Stomach (tissue), 4 donors: ENCODE measurements around the gene CHMP4A.

ENCODE experiments used
- POLR2A ChIP-seq, 4 donors: fragments of 450-650 bp; IDR thresholded peaks; one replicate each; pipeline ENCODE4 v1.6.1; 2016; ENCODE audit warnings: antibody characterized with exemption in 4 of 4, control low read depth in 2 of 4, mild to moderate bottlenecking in 1 of 4, moderate library complexity in 1 of 4
- TF ChIP-seq, protein P1 (sequence below), 7 experiments: fragments of 450-650 bp in 4 of 7; fragments of 200-600 bp in 3 of 7; sonication (generic) in 3 of 7; IDR thresholded peaks; one replicate each; pipeline ENCODE4 v1.5.1; 2016 to 2019; ENCODE audit warnings: antibody characterized with exemption in 7 of 7, control low read depth in 2 of 7, mild to moderate bottlenecking in 1 of 7

DNA sequence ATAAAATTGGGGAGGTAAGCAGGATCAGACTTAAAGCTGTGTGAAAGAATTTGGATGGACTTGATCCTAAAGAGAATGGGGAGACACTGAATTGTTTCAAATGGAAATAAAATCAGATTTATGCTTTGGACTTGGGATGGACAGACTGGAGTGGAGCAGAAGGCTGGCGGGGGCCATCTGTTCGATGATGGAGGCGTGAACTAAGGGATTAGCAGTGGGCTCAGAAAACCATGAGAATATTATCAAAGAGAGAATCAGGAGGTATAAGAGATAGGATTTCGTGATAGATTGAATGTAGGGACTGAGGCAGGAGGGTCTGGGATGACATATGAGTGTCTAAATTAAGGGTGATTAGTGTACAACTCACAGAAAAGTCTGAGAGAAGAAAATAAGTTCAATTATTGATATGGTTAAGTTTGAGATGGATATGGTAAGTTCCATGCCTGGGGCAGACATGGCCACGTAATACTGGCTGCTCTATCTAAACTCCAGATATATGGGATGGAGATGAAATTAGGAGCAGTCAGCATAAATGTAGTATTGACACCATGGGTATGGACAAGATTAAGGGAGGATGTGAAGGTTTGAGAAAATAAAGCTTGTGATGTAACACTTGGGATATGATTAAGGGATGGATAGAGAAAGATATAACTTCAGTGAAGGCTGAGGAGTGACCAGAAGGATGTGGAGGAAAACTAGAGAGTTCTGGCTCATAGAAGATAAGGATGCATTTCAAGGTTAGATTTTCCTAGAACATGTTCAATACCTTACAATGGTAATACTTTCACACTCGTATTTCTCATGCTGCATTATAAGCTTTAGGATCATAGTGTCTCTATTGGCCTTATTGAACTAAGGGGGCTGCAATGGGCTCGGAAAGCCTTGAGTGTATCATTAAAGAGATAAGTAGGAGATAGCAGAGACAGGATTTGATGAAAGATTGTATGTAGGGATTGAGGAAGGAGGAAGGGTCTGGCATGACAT, 8.8 kb downstream of the CHMP4A start:
- no peak for TF ChIP-seq POLR2A (IDR thresholded peaks at IDR 0.05)
- TF ChIP-seq, protein P1, sequence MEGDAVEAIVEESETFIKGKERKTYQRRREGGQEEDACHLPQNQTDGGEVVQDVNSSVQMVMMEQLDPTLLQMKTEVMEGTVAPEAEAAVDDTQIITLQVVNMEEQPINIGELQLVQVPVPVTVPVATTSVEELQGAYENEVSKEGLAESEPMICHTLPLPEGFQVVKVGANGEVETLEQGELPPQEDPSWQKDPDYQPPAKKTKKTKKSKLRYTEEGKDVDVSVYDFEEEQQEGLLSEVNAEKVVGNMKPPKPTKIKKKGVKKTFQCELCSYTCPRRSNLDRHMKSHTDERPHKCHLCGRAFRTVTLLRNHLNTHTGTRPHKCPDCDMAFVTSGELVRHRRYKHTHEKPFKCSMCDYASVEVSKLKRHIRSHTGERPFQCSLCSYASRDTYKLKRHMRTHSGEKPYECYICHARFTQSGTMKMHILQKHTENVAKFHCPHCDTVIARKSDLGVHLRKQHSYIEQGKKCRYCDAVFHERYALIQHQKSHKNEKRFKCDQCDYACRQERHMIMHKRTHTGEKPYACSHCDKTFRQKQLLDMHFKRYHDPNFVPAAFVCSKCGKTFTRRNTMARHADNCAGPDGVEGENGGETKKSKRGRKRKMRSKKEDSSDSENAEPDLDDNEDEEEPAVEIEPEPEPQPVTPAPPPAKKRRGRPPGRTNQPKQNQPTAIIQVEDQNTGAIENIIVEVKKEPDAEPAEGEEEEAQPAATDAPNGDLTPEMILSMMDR (IDR thresholded peaks at IDR 0.05): no peak
